GM12878 (cell line): ENCODE data around the gene EPO. TPM values are rescaled to one million over a fixed set of nuclear protein-coding genes. Genes with fewer than 3 reads are reported as not detected.

Experiments used
- ATAC-seq: fragments of 200-7000 bp; cut with Tn5 transposase; 3 replicates; pipeline ENCODE4 v1.9.1; 2020; ENCODE audit warnings: mild to moderate bottlenecking, moderate library complexity
- BruUV-seq: library from RNA; stranded (reverse); fragments of 400-500 nt; replicated peaks from 2 replicates; lab custom pipeline; 2021; lab: Mats Ljungman, UMichigan
- CTCF ChIA-PET: fragments of 300-600 bp; sonication (Branson Sonifier 250); formaldehyde crosslinking; extraction: SDS; loops from one replicate; lab custom pipeline; 2021; ENCODE audit warnings: inconsistent platforms; lab: Yijun Ruan, JAX
- POLR2A ChIA-PET: fragments of 350-600 bp; formaldehyde crosslinking; extraction: SDS; loops from one replicate; lab custom pipeline; 2021; ENCODE audit warnings: inconsistent platforms; lab: Charles Lee
- RAD21 ChIA-PET: fragments of 300-600 bp; sonication (Branson Sonifier 250); formaldehyde crosslinking; loops from one replicate; lab custom pipeline; 2023; ENCODE audit warnings: antibody characterized with exemption; ENCODE audit not compliant: unreplicated experiment; lab: Charles Lee
- SMC1A ChIA-PET: fragments of 300-600 bp; sonication (Branson Sonifier 250); formaldehyde crosslinking; loops from one replicate; lab custom pipeline; 2023; ENCODE audit not compliant: unreplicated experiment, uncharacterized antibody; lab: Charles Lee
- DNase-seq: peaks from one replicate; pipeline ENCODE4 v3.0.0-alpha.2; 2011; ENCODE audit warnings: low read depth, low spot score
- FAIRE-seq: peaks from 3 replicates; lab custom pipeline; 2011; peaks lifted over from hg19 to GRCh38; lab: Jason Lieb, UNC
- H2AFZ ChIP-seq: 2 replicates; pipeline ENCODE4 v1.6.0; 2011; ENCODE audit warnings: low read depth, low read length, control low read depth; ENCODE audit not compliant: control insufficient read depth
- H3K27ac ChIP-seq: 2 replicates; pipeline ENCODE4 v1.5.1; 2011; ENCODE audit warnings: control low read depth; ENCODE audit not compliant: control insufficient read depth, insufficient read depth
- H3K27me3 ChIP-seq, 2 experiments: replicated peaks in 1 of 2; 2 replicates each; pipeline versions ENCODE4 v1.6.0 to v1.6.1; 2011; ENCODE audit warnings: low read length in 1 of 2; ENCODE audit not compliant: control insufficient read depth in 2 of 2, insufficient read depth in 2 of 2
- H3K36me3 ChIP-seq, 2 experiments: 2 replicates each; pipeline ENCODE4 v1.5.1; 2011; ENCODE audit warnings: low read length in 1 of 2; ENCODE audit not compliant: control insufficient read depth in 2 of 2, insufficient read depth in 2 of 2
- H3K4me1 ChIP-seq: 2 replicates; pipeline ENCODE4 v1.6.1; 2011; ENCODE audit warnings: mild to moderate bottlenecking, low read length, moderate library complexity, mixed read lengths; ENCODE audit not compliant: control insufficient read depth, insufficient read depth
- H3K4me2 ChIP-seq: 2 replicates; pipeline ENCODE4 v1.6.0; 2011; ENCODE audit warnings: control low read depth; ENCODE audit not compliant: control insufficient read depth, insufficient read depth
- H3K4me3 ChIP-seq: fragments of 200-600 bp; sonication (generic); 2 replicates; pipeline ENCODE4 v1.5.1; 2016
- H3K79me2 ChIP-seq: 2 replicates; pipeline ENCODE4 v1.6.0; 2011; ENCODE audit warnings: low read length; ENCODE audit not compliant: control insufficient read depth, insufficient read depth
- H3K9ac ChIP-seq: 2 replicates; pipeline ENCODE4 v1.8.0; 2011; ENCODE audit warnings: low read length, control low read depth, mixed read lengths; ENCODE audit not compliant: control insufficient read depth, insufficient read depth
- H3K9me3 ChIP-seq: replicated peaks from 3 replicates; pipeline ENCODE4 v1.5.1; 2011; ENCODE audit warnings: mild to moderate bottlenecking, low read length; ENCODE audit not compliant: control insufficient read depth, insufficient read depth
- H4K20me1 ChIP-seq: 2 replicates; pipeline ENCODE4 v1.6.0; 2011; ENCODE audit not compliant: control insufficient read depth, insufficient read depth
- BCL11A ChIP-seq: IDR thresholded peaks from 2 replicates; pipeline ENCODE4 v1.6.1; 2011; ENCODE audit warnings: low read depth, low read length
- BRCA1 ChIP-seq: IDR thresholded peaks from 2 replicates; pipeline ENCODE4 v1.6.1; 2011; ENCODE audit warnings: low read depth, low read length, improper control_type of control experiment
- ELK1 ChIP-seq: IDR thresholded peaks from 2 replicates; pipeline ENCODE4 v1.6.1; 2012; ENCODE audit warnings: low read depth, low read length, improper control_type of control experiment
- IKZF2 ChIP-seq, 2 experiments: fragments of 450-650 bp; IDR thresholded peaks; 2 replicates each; pipeline ENCODE4 v1.6.1; 2017; ENCODE audit warnings: mild to moderate bottlenecking in 2 of 2, moderate library complexity in 2 of 2
- RCOR1 ChIP-seq: conservative IDR thresholded peaks from 2 replicates; pipeline ENCODE4 v1.6.1; 2012; ENCODE audit warnings: low read depth, low read length, improper control_type of control experiment
- WGBS: methylation state at CpG from one replicate; pipeline ENCODE4 v1.1.6; 2016; ENCODE audit warnings: low lambda C conversion rate; ENCODE audit not compliant: insufficient replicate concordance, insufficient coverage; ENCODE audit errors: missing lambda C conversion rate; 5-methylcytosine and 5-hydroxymethylcytosine counted together
- in situ Hi-C: fragments of 300-500 bp; cut with MboI; formaldehyde crosslinking; loops from 9 replicates; pipeline ENCODE4 v1.14.3; 2018; ENCODE audit warnings: mixed read lengths
- intact Hi-C: fragments of 100-400 bp; cut with micrococcal nuclease; formaldehyde crosslinking; loops from one replicate; pipeline ENCODE4 v1.14.2; 2022; ENCODE audit not compliant: unreplicated experiment
- polyA plus RNA-seq, 11 experiments: library from polyadenylated mRNA; depleted of rRNA in 4 of 11; unstranded in 6 of 11; stranded (reverse) in 5 of 11; fragments of >200 nt; fragmentation: Nextera tagmentation in 4 of 11; fragmentation: Illumina TruSeq in 1 of 11; extraction: Ambion mirVana in 4 of 11; extraction: Trizol in 1 of 11; gene quantifications; 1 replicate in 1 of 11; 2 replicates in 10 of 11; pipeline versions ENCODE4 v1.2.1 to v1.2.3, GENCODE V29; 2011 to 2016; ENCODE audit warnings: inconsistent platforms in 2 of 11, missing spikeins in 2 of 11, low read depth in 1 of 11
- total RNA-seq, 4 experiments: library from RNA; depleted of rRNA in 3 of 4; stranded (reverse); fragments of >200 nt in 3 of 4; fragmentation: Illumina TruSeq in 1 of 4; extraction: Trizol in 1 of 4; gene quantifications; 2 replicates each; pipeline versions ENCODE4 v1.2.1 to v1.2.3, GENCODE V29; 2013 to 2021
- TF ChIP-seq, protein P1 (sequence below): IDR thresholded peaks from 2 replicates; pipeline ENCODE4 v1.6.1; 2011; ENCODE audit warnings: borderline replicate concordance, low read depth, mild to moderate bottlenecking, moderate library complexity, low read length; ENCODE audit not compliant: insufficient read depth, poor library complexity, severe bottlenecking

The EPO gene
- total and polyA plus RNA-seq, 10 of the 15 experiments (the other 5 are each of a cell fraction or from before 2014, with no cell fraction given): 0.06 to 0.19 TPM; not detected in 8

DNA sequence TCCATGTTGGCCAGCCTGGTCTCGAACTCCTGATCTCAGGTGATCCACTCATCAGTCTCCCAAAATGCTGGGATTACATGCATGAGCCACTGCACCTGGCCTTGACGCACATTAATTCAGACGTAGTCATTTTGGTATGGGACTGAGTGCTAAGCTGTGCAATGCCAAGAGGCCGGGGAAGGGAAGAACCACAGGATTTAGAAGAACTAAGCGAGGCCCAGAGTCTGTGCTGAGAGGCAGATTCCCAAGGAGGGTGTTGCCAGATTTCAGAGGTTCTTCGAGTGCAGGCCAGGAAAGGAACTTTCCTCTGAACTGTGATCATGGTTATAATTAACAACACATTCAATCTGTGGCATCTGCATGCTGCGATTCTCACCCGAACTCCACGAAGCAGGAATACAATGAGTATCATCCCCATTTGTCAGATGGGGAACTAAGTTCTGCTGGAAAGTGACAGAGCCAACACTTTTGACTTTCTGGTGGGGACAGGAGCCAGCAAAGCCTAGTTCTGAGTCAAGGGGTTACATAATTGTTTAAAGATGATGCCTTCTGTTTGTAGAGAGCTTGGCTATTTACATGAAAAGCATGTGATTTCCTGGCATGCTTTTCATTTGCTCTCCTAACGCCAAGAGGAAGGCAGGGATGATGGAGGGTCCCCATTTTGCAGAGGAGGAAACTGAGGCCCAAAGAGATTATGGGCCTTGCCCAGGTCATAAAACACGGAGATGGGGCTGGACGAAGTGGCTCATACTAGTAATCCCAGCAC is 6.9 kb downstream of the EPO start:
- BruUV-seq: no TSS peak
- ATAC-seq (no peak), DNase-seq (no peak), FAIRE-seq (no peak)
- 18% methylated on average over 12 of the region's 12 CpGs for WGBS
- Histone ChIP-seq H3K9ac (no peak overlapping the region), H2AFZ (no peak overlapping the region), H3K36me3 (no peaks in the 10 kb centered on the region), H3K79me2 (no peaks in the 10 kb centered on the region), H3K4me3 (no peak overlapping the region), H3K4me2 (no peak overlapping the region), H4K20me1 (no peaks in the 10 kb centered on the region), H3K27ac (no peak overlapping the region), H3K4me1 (no peaks in the 10 kb centered on the region), H3K9me3 (no peaks in the 10 kb centered on the region), H3K27me3 (peaks cover 0 to 8% of the 10 kb centered on the region in 2 experiments; a peak in 3 of 4 replicates)
- TF ChIP-seq, protein P1, sequence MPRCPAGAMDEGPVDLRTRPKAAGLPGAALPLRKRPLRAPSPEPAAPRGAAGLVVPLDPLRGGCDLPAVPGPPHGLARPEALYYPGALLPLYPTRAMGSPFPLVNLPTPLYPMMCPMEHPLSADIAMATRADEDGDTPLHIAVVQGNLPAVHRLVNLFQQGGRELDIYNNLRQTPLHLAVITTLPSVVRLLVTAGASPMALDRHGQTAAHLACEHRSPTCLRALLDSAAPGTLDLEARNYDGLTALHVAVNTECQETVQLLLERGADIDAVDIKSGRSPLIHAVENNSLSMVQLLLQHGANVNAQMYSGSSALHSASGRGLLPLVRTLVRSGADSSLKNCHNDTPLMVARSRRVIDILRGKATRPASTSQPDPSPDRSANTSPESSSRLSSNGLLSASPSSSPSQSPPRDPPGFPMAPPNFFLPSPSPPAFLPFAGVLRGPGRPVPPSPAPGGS: no peak
- TF ChIP-seq ELK1 (no peak), IKZF2 (IDR thresholded peaks at IDR 0.05) (no peak), BRCA1 (no peak), BCL11A (no peak), RCOR1 (no peak)
- ChIA-PET CTCF (interaction anchor here (1.5 to 6.4 kb wide), 4 partner anchors 21 to 331 kb away, joined by 3 to 56 read pairs (median 8); partner anchors contain the start of genes POP7 and SLC12A9), RAD21 (interaction anchor here (0.6 kb wide), 1 partner anchor 22 kb away, joined by 3 read pairs; no protein-coding TSS in a partner anchor), POLR2A (interaction anchor here (1.1 kb wide), 1 partner anchor 138 kb away, joined by 4 read pairs; no protein-coding TSS in a partner anchor), SMC1A (interaction anchor here (0.7 to 3.5 kb wide), 3 partner anchors 22 to 168 kb away, joined by 3 to 18 read pairs (median 4); partner anchors contain the start of gene POP7)
- intact Hi-C loops (loop anchor here (5.0 kb wide), 1 partner anchor 250 kb away; the partner anchor contains the start of gene TSC22D4), in situ Hi-C loops (loop anchor here (5.0 kb wide), 1 partner anchor 255 kb away; no protein-coding TSS in a partner anchor)
